Right renal pelvis (tissue), 4 donors: ENCODE results near the gene SPAST. TPM values are rescaled to one million over a fixed set of nuclear protein-coding genes. Genes with fewer than 3 reads are reported as not detected.
"Not testable (repeated sequence)": the region's sequence is repeated elsewhere in the genome, so short reads cannot be mapped to it uniquely, and the experiment has no call there.

Experiments used
- DNase-seq, 4 donors: peaks; one replicate each; pipeline ENCODE4 v3.0.0-alpha.2; 2013; ENCODE audit warnings: low read depth in 4 of 4, low spot score in 3 of 4, missing footprints in 1 of 4
- polyA plus RNA-seq, 4 donors: library from polyadenylated mRNA; unstranded; fragments of 120-200 nt; gene quantifications; one replicate each; pipeline ENCODE4 v1.2.1, GENCODE V29; 2013; ENCODE audit not compliant: insufficient read length in 4 of 4

SPAST gene, protein sequence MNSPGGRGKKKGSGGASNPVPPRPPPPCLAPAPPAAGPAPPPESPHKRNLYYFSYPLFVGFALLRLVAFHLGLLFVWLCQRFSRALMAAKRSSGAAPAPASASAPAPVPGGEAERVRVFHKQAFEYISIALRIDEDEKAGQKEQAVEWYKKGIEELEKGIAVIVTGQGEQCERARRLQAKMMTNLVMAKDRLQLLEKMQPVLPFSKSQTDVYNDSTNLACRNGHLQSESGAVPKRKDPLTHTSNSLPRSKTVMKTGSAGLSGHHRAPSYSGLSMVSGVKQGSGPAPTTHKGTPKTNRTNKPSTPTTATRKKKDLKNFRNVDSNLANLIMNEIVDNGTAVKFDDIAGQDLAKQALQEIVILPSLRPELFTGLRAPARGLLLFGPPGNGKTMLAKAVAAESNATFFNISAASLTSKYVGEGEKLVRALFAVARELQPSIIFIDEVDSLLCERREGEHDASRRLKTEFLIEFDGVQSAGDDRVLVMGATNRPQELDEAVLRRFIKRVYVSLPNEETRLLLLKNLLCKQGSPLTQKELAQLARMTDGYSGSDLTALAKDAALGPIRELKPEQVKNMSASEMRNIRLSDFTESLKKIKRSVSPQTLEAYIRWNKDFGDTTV
- polyA plus RNA-seq: 10 to 100 TPM; 28.2 to 37.7 (median 32.8) TPM

- peak; percentile 94 to 96 (median 95) for DNase-seq
Measured at GRCh38 chr2:32063310-32064020, at the start of gene SPAST. TSS of gene SPAST (plus strand) at chr2:32063556. CDS start at chr2:32063832, 276 bp downstream.

DNA sequence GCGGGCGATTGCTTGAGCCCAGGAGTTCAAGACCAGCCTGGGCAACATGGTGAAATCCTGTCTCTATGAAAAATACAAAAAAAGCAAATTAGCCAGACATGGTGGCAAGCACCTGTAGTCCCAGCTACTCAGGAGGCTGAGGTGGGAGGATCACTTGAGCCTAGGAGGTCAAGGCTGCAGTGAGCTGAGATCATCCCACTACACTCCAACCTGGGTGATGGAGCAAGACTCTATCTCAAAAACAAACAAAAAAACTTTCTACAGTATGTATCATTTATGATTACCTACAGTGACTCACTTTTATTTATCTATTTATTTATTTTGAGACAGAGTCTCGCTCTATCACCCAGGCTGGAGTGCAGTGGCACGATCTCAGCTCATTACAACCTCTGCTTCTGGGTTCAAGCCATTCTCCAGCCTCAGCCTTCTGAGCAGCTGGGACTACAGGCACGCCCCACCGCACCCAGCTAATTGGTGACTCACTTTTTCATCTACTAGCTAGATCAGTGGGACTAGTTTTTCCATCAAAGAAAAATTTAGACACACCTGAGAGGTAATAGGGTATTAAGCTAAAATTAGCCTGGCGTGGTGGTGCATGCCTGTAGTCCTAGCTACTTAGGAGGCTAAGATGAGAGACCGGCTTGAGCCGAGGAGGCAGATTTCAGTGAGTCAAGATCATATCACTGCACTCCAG lies 44.4 kb upstream of the SPAST start:
- not testable (repeated sequence) for DNase-seq

GRCh38 chr2:32034198-32034887 lies 29.0 kb upstream of the SPAST start:
- DNase-seq: not testable (repeated sequence)

DNA sequence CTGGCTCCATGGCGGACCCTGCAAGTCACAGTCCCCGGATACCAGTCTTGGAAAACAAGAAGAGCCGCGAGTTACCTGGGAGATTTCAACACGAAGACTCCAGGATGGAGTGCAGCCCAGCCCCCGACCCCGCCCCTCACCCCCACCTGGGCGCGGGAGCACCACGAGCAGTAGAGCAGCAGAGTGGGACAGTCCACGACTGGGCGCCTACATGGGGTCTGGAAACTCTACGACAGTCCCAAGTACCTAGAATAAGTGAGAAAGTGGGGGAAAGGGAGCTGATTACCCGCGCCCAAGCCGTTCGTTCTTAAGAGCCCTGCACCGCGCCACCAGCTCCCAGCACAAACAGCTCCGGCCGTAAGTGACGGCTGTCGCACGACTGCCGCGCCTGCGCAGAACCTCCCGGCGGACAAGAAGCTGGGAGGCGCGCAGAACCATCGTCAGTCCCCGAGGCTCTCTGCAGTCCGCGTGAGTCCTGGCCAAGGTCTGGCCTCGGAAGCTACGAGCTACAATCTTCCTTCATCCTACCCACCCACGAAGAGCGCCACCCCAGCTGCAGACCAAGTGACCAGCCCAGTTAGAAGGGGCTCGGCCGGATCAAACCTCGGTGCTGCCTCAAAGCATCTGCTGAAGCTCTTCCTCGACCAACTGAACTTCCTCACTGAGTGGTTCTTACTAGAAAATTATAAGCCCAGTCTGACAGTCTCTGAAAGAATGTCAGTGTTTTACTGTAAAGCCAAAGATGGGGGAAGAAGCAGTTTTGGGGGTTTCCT lies 23.7 kb upstream of the SPAST start, which contains the start of gene DPY30:
Gene DPY30 (minus strand): TSS at position 359 of the 773 bp plus-strand sequence. CDS start 349 bp downstream, at position 10.
- peak; percentile 84 to 88 (median 86) for DNase-seq

- DNase-seq: no peak
Measured at GRCh38 chr2:32043561-32043960, 19.8 kb upstream of the SPAST start.

DNA sequence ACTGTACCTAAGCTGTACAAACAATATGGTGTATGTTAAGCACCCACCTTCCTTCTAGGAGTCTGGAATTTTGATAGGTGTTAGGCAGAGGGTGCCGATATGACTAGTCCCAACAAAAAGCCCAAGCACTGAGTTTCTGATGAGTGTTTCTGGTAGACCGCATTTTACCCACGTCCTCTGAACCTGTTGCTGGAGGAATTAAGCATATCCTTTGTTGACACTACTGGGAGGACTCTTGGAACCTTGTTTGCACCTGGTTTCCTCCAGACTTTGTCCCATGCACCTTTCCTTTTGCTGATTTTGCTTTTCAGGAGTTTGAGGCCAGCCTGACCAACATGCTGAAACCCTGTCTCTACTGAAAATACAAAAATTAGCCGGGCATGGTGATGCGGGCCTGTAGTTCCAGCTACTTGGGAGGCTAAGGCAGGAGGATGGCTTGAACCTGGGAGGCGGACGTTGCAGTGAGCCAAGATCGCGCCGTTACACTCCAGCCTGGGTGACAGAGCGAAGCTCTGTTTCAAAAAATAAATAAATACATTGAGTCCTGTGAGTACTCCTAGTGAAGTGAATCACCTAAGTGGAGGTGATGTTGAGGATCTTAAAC lies 11.4 kb upstream of the SPAST start:
- DNase-seq: no peak

DNA sequence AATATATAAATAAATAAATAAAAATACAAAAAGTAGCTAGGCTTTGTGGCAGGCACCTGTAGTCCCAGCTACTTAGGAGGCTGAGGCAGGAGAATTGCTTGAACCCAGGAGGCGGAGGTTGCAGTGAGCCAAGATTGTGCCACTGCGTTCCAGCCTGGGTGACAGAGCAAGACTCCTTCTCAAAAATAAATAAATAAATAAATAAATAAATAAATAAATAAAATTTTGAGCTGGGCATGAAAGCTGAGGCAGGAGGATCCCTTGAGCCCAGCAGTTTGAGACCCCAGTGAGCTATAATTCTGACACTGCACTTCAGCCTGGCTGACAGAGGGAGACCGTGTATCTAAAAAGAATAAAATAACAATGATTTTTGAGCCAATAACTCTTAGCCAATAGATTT lies 8.8 kb upstream of the SPAST start:
- not testable (repeated sequence) for DNase-seq

- DNase-seq: no peak
Measured at GRCh38 chr2:32058130-32058529, 5.2 kb upstream of the SPAST start.

GRCh38 chr2:32060266-32060665 lies 3.1 kb upstream of the SPAST start:
- DNase-seq: no peak

DNA sequence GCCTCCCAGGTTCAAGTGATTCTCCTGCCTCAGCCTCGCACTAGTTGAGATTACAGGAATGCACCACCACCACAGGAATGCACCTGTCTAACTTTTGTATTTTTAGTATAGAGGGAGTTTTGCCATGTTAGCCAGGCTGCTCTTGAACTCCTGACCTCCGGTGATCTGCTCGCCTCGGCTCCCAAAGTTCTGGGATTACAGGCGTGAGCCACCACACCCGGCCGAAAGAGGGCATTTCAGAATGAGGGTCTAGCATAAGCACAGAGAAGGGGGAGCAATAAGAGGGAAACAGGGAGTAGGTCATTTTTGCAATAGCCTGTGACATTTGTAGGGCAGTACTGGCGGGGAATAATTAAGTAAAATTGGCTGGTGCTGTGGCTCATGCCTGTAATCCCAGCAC lies 1.9 kb upstream of the SPAST start:
- no peak for DNase-seq

DNA sequence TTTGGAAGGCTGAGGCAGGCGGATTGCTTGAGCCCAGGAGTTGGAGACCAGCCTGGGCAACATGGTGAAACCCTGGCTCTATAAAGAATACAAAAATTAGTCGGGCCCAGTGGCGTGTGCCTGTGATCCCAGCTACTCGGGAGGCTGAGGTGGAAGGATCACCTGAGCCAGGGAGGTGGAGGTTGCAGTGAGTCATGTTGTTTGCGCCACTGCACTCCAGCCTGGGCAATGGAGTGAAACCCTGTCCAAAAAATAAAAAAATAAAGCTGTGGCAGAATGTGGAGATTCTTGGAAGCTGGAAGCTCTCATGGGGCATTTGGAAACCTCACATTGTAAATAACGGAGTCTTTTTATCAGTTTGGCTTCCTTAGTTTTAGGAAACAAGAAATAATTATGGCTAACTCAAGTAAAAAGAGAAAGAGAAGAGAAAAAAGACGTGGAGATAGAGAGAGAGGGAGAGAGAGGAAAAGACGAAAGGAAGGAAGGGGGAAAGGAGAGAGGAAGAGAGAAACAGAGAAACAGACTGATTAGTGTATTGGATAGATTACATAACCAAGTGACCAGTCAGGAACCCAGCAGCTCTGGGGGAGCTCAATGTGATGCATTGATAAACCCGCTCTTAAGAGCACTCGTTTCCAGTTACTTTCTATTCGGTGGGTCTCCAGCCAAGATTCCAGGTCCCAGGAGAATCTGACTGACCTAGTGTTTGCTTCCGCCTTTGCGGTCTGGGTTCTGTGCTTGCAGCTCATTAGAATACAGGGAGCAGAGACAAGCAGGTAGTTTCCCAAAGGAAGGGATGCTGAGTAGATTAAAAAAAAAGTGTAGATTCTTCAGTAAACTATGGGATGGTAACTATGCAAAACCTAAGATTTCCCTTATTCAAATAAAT lies 1.1 kb upstream of the SPAST start:
- no peak for DNase-seq

GRCh38 chr2:32064021-32064601 lies 755 bp downstream of the SPAST start:
- no peak for DNase-seq

DNA sequence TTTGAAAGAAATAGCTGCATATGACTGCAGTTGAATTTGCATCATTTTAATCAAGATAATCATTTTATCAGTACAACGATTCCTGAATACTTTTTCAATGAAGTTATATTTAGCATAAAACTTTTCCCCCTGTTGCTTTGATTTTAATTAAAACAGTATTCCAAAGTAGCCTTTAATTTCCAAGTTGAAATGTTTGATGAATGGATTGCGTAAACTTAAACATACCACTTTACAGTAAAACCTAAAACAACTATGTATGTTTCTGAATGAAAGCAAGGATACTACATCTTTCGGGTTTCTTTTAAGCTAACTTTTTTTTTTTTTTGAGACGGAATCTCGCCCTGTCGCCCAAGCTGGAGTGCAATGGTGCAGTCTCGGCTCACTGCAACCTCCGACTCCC lies 1.4 kb downstream of the SPAST start:
- no peak for DNase-seq

DNA sequence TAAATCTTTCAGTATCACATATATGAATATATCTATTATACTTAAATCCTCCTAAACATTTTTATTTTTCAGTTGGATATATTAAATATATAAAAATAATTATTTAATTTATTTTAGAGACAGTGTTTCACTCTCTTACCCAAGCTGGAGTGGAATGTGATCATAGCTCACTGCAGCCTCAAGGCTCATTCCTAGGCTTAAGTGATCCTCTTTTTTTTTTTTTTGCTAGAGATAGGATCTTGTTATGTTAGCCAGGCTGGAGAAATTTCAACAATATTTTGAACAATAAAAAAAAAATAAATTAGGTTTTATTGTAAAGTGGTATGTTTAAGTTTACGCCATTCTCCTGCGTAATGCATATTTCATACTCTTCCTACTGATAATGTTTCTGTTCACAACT lies 4.2 kb downstream of the SPAST start:
- DNase-seq: no peak

GRCh38 chr2:32074134-32074506 lies 10.8 kb downstream of the SPAST start:
- DNase-seq: no peak

DNA sequence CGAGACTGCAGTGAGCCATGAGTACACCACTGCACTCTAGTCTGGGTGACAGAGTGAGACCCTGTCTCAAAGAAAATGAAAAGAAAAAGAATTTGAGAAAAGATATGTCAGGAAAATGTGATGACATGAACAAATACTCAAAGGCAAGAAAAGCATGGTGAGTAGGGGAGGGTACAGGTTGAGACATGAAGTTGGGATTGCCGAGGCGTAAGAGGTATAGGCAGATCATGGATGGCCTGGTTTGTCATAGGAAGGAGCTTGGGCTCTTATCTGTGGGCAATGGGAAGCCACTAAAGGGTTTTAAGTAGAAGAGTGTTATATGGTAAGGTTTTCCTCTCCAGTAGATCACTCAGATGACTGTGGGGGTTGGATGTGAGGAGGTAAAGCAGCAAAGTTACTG lies 32.3 kb downstream of the SPAST start:
- no peak for DNase-seq

DNA sequence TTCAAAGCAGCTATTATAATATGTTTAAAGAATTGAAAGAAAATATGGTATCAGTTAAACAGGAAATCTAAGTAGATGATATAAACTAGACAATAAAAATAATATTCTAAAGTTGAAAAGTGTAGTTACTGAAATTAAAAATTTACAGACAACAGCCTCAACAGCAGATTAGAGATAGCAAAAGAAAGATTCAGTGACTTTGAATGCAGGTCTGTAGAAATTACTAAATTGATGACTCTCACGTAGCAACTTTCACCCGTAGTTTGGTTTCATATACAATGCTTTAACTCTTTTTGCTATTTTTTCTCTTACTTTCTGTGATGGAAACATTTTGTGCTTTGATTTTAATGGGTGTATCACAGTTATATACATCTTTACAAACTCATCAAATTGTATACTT lies 44.8 kb downstream of the SPAST start:
- no peak for DNase-seq

- DNase-seq: no peak
Measured at GRCh38 chr2:32118055-32118454, 54.7 kb downstream of the SPAST start.
